ENCODE measurements around the gene UST.

GRCh38 chr6:148932731-148933130 is 185.9 kb downstream of the UST start:
- no peak for TF ChIP-seq POLR2A (IDR thresholded peaks at IDR 0.05)
- TF ChIP-seq CTCF (IDR thresholded peaks at IDR 0.05), result no peak

Measured in esophagus squamous epithelium (tissue), 4 donors.